Mesendoderm (in vitro differentiated cells): ENCODE measurements around the gene SCN8A.

Experiments used
- DNase-seq: peaks from one replicate; pipeline ENCODE4 v3.0.0; 2013
- H2AK5ac ChIP-seq: 2 replicates; pipeline ENCODE4 v1.6.1; 2013; ENCODE audit warnings: low read length, inconsistent platforms
- H2BK120ac ChIP-seq: 2 replicates; pipeline ENCODE4 v1.6.1; 2013; ENCODE audit warnings: low read depth, mild to moderate bottlenecking, low read length, moderate library complexity, mixed read lengths
- H2BK15ac ChIP-seq: replicated peaks from 2 replicates; pipeline ENCODE4 v1.6.1; 2013; ENCODE audit warnings: low read depth, mild to moderate bottlenecking, moderate library complexity
- H2BK5ac ChIP-seq: 2 replicates; pipeline ENCODE4 v1.6.1; 2013; ENCODE audit warnings: low read length, inconsistent platforms
- H3K18ac ChIP-seq: 2 replicates; pipeline ENCODE4 v1.6.1; 2013; ENCODE audit warnings: mild to moderate bottlenecking, low read length, mixed read lengths
- H3K23ac ChIP-seq: one replicate; pipeline ENCODE4 v1.6.1; 2013; ENCODE audit warnings: low read length
- H3K27ac ChIP-seq: 2 replicates; pipeline ENCODE4 v1.5.1; 2013; ENCODE audit warnings: low read depth, mild to moderate bottlenecking, inconsistent platforms, low read length, moderate library complexity
- H3K27me3 ChIP-seq: 2 replicates; pipeline ENCODE4 v1.6.1; 2013; ENCODE audit warnings: low read length, control low read depth, mild to moderate bottlenecking, inconsistent platforms; ENCODE audit not compliant: insufficient read depth, poor library complexity
- H3K36me3 ChIP-seq: 2 replicates; pipeline ENCODE4 v1.6.1; 2013; ENCODE audit warnings: low read length, inconsistent platforms; ENCODE audit not compliant: control insufficient read depth, insufficient read depth
- H3K4ac ChIP-seq: one replicate; pipeline ENCODE4 v1.6.1; 2013; ENCODE audit warnings: low read depth, mild to moderate bottlenecking, low read length, moderate library complexity
- H3K4me1 ChIP-seq: 2 replicates; pipeline ENCODE4 v1.6.1; 2013; ENCODE audit warnings: low read depth, low read length, inconsistent platforms; ENCODE audit not compliant: control insufficient read depth
- H3K4me2 ChIP-seq: 2 replicates; pipeline ENCODE4 v1.6.1; 2013; ENCODE audit warnings: low read length
- H3K4me3 ChIP-seq: 2 replicates; pipeline ENCODE4 v1.5.1; 2013; ENCODE audit warnings: mild to moderate bottlenecking, low read length
- H3K56ac ChIP-seq: one replicate; pipeline ENCODE4 v1.6.1; 2013; ENCODE audit warnings: low read length
- H3K79me1 ChIP-seq: 2 replicates; pipeline ENCODE4 v1.6.1; 2013; ENCODE audit warnings: low read length, inconsistent platforms
- H3K79me2 ChIP-seq: 2 replicates; pipeline ENCODE4 v1.6.1; 2013; ENCODE audit warnings: mild to moderate bottlenecking, low read length; ENCODE audit not compliant: control insufficient read depth, insufficient read depth
- H3K9ac ChIP-seq: 2 replicates; pipeline ENCODE4 v1.6.1; 2013; ENCODE audit warnings: low read length, inconsistent platforms
- H4K5ac ChIP-seq: one replicate; pipeline ENCODE4 v1.6.1; 2013; ENCODE audit warnings: low read length
- H4K8ac ChIP-seq: one replicate; pipeline ENCODE4 v1.6.1; 2013; ENCODE audit warnings: low read depth, mild to moderate bottlenecking, control low read depth, low read length, moderate library complexity
- WGBS: extraction: QIAGEN DNeasy Blood & Tissue Kit; methylation state at CpG from one replicate; pipeline ENCODE4 v1.1.7; 2013; ENCODE audit warnings: low lambda C conversion rate, missing lambda C conversion rate; ENCODE audit not compliant: insufficient coverage; ENCODE audit errors: extremely low coverage; 5-methylcytosine and 5-hydroxymethylcytosine counted together

SCN8A gene

GRCh38 chr12:51744235-51744634 is 153.2 kb downstream of the SCN8A start:
- no CpG with 5 or more reads among the region's 6 CpGs for WGBS
- Histone ChIP-seq H4K8ac (no peak overlapping the region), H4K5ac (no peak overlapping the region)

DNA sequence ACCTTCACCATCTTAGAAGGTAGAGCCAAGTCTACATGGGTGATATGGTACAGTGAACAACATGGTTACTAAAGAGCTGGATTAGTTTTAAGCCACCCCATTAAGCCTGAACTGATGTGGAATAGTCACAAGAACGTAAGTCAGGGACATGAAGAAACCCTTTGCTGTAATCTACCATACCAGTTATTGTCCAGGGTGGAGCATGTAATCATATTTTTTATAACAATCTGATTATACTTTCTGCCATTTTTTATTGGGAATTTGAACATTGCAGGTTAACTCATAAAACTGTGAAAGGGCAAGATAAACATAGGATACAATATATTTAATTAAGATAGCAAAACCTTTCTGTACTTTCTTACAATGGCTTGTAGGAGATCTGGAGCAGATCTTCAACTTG is 153.9 kb downstream of the SCN8A start:
- no peak for DNase-seq
- Histone ChIP-seq H3K18ac (no peak overlapping the region), H3K27me3 (no peaks in the 10 kb centered on the region), H3K4me1 (no peaks in the 10 kb centered on the region), H2BK120ac (no peak overlapping the region), H4K8ac (no peak overlapping the region), H3K9ac (no peak overlapping the region), H2BK15ac (no peak overlapping the region), H3K36me3 (no peaks in the 10 kb centered on the region), H3K4me3 (no peak overlapping the region), H3K4ac (no peak overlapping the region), H3K79me2 (no peaks in the 10 kb centered on the region), H3K27ac (no peak overlapping the region), H3K56ac (no peak overlapping the region), H3K79me1 (no peaks in the 10 kb centered on the region), H4K5ac (no peak overlapping the region), H2BK5ac (no peak overlapping the region), H2AK5ac (no peak overlapping the region), H3K23ac (no peak overlapping the region), H3K4me2 (no peak overlapping the region)
- no CpG with 5 or more reads among the region's 1 CpG for WGBS

More at GRCh38 chr12:51744235-51744634, 153.2 kb downstream of the SCN8A start:
- no peak for DNase-seq
- H3K4ac ChIP-seq, result no peak overlapping the region
- H2BK5ac ChIP-seq, result no peak overlapping the region
- H2BK15ac ChIP-seq, result no peak overlapping the region
- H3K9ac ChIP-seq, result no peak overlapping the region
- no peaks in the 10 kb centered on the region for H3K36me3 ChIP-seq
- no peak overlapping the region for H3K27ac ChIP-seq
- H3K4me1 ChIP-seq, result no peaks in the 10 kb centered on the region
- no peak overlapping the region for H3K4me2 ChIP-seq
- H2BK120ac ChIP-seq, result no peak overlapping the region
- H3K18ac ChIP-seq, result no peak overlapping the region
- no peaks in the 10 kb centered on the region for H3K27me3 ChIP-seq
- H2AK5ac ChIP-seq, result no peak overlapping the region
- no peaks in the 10 kb centered on the region for H3K79me1 ChIP-seq
- no peaks in the 10 kb centered on the region for H3K79me2 ChIP-seq
- H3K4me3 ChIP-seq, result no peak overlapping the region
- no peak overlapping the region for H3K56ac ChIP-seq
- H3K23ac ChIP-seq, result no peak overlapping the region

GRCh38 chr12:51746416-51746815 is 155.4 kb downstream of the SCN8A start:
- no peaks in the 10 kb centered on the region for H3K27me3 ChIP-seq
- no peak overlapping the region for H3K23ac ChIP-seq

GRCh38 chr12:51748235-51748634 is 157.2 kb downstream of the SCN8A start:
- no CpG with 5 or more reads among the region's 3 CpGs for WGBS
- Histone ChIP-seq H3K18ac (no peak overlapping the region), H2BK15ac (no peak overlapping the region), H3K9ac (no peak overlapping the region), H3K79me2 (no peaks in the 10 kb centered on the region), H3K4me1 (no peaks in the 10 kb centered on the region), H3K4me3 (no peak overlapping the region), H2BK5ac (no peak overlapping the region), H3K27me3 (no peaks in the 10 kb centered on the region), H3K79me1 (no peaks in the 10 kb centered on the region), H2BK120ac (no peak overlapping the region), H3K4ac (no peak overlapping the region), H3K36me3 (no peaks in the 10 kb centered on the region), H4K8ac (no peak overlapping the region), H2AK5ac (no peak overlapping the region), H3K23ac (no peak overlapping the region), H3K4me2 (no peak overlapping the region), H3K27ac (no peak overlapping the region), H4K5ac (no peak overlapping the region), H3K56ac (no peak overlapping the region)
- no peak for DNase-seq

More at GRCh38 chr12:51746416-51746815, 155.4 kb downstream of the SCN8A start:
- no peak overlapping the region for H3K4ac ChIP-seq
- no peak overlapping the region for H3K4me2 ChIP-seq
- no peak overlapping the region for H3K4me3 ChIP-seq
- H2AK5ac ChIP-seq, result no peak overlapping the region
- no peak overlapping the region for H2BK5ac ChIP-seq
- H3K18ac ChIP-seq, result no peak overlapping the region
- H4K5ac ChIP-seq, result no peak overlapping the region
- no peaks in the 10 kb centered on the region for H3K4me1 ChIP-seq
- H2BK120ac ChIP-seq, result no peak overlapping the region
- no peak overlapping the region for H3K27ac ChIP-seq
- no peak for DNase-seq
- no peaks in the 10 kb centered on the region for H3K36me3 ChIP-seq
- H3K79me1 ChIP-seq, result no peaks in the 10 kb centered on the region
- H4K8ac ChIP-seq, result no peak overlapping the region
- H3K9ac ChIP-seq, result no peak overlapping the region
- H3K79me2 ChIP-seq, result no peaks in the 10 kb centered on the region
- no peak overlapping the region for H2BK15ac ChIP-seq
- WGBS, result no CpG with 5 or more reads among the region's 4 CpGs
- no peak overlapping the region for H3K56ac ChIP-seq

DNA sequence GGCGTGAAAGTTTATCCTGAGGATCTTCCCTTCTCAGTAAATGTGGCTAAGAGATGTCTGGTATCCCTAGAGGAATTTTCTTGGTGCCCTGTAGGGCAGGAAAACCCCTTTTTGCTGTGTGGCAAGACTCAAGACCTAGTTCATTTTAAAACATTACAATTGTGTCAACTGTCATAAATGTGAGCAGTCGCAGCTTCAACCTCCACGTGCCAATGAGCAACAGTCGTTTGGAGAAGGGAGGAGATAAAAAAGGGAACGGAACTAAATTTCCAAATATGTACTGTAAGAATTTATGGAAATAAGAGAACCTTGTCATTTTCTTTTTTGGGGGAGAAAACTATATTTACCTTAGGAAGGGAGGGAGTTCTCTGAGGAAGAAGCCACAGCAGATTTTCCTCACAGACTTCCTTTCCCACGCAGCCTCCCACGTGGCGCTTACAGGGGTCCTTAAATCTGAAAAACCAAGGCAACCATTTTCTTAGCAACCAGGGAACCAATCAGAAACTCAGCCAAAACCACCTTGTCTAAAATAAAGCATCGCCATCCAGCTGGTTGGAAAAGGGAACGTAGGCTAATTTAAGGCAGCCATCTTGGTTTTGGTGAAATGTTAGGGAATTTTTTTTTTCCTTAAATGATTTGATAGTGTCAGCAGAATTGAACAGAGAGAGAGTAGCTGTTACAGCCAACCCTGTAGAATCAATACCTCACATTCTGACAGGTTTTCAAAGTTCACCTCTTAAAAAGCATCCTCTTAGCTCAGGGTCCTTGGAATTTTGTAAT is 158.4 kb downstream of the SCN8A start:
- Histone ChIP-seq H3K4me2 (no peak overlapping the region), H2BK120ac (no peak overlapping the region), H3K79me2 (no peaks in the 10 kb centered on the region), H4K5ac (no peak overlapping the region), H3K4me1 (no peaks in the 10 kb centered on the region), H3K4me3 (no peak overlapping the region), H3K36me3 (no peaks in the 10 kb centered on the region), H4K8ac (no peak overlapping the region), H3K27ac (no peak overlapping the region), H2BK5ac (no peak overlapping the region), H3K23ac (no peak overlapping the region), H3K27me3 (no peaks in the 10 kb centered on the region), H3K9ac (no peak overlapping the region), H3K79me1 (no peaks in the 10 kb centered on the region), H2AK5ac (no peak overlapping the region), H2BK15ac (no peak overlapping the region), H3K18ac (no peak overlapping the region), H3K4ac (no peak overlapping the region), H3K56ac (no peak overlapping the region)
- no peak for DNase-seq
- WGBS, result no CpG with 5 or more reads among the region's 10 CpGs

DNA sequence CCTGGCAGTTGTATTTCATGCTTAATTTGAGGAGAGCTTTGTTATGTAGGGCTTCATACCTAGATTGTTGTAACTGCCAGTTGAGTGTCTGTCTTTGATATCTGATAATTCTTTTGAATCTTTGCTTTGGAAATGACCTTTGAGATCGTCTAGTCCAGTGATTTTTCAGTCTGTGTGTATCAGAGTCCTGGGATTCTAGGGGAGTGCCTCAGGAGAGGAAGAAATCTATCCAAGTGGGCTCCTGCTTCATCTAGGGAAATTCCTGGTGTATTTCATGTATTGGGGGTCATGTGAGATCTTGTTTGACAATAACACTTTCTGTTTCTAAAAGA is 158.9 kb downstream of the SCN8A start:
- WGBS, result no CpG with 5 or more reads among the region's 1 CpG
- no peak overlapping the region for H3K9ac ChIP-seq

More for the DNA sequence above, 158.9 kb downstream of the SCN8A start:
- Histone ChIP-seq H2BK15ac (no peak overlapping the region), H3K79me2 (no peaks in the 10 kb centered on the region), H3K18ac (no peak overlapping the region), H4K8ac (no peak overlapping the region), H3K4me3 (no peak overlapping the region), H3K27me3 (no peaks in the 10 kb centered on the region), H3K4me1 (no peaks in the 10 kb centered on the region), H3K4me2 (no peak overlapping the region), H3K79me1 (no peaks in the 10 kb centered on the region), H2BK5ac (no peak overlapping the region), H3K56ac (no peak overlapping the region), H3K4ac (no peak overlapping the region), H3K27ac (no peak overlapping the region), H2AK5ac (no peak overlapping the region), H2BK120ac (no peak overlapping the region), H4K5ac (no peak overlapping the region), H3K23ac (no peak overlapping the region), H3K36me3 (no peaks in the 10 kb centered on the region)
- no peak for DNase-seq
